ENCODE measurements around the gene UTS2.

Gene UTS2

DNA sequence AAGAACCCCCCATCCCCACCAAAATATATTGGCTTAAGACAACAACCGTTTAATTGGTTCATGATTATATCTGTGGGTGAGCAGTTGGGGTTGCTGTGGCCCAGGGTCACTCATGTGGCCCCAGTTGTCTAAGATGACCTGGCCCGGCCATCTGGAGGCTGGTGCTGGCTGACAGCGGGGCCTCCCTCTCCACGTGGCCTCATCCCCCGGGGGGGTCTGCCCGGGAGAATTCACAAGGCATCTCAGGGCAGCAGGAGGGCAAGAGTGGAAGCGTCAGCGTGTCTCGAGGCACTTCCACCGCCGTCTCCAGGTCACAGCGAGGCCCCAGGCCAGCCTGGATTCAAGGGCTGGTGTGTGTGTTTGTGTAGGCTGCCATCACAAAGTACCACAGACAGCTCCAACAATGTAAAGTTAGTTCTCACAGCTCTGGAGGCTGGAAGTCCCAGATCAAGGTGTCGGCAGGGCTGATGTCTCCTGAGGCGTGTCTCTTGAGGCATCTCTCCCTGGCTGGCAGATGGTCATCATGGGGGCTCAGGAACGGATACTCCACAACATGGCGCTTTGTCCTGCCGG lies 11.0 kb upstream of the UTS2 start:
- no peak for DNase-seq (ENCODE audit: low read depth)

DNA sequence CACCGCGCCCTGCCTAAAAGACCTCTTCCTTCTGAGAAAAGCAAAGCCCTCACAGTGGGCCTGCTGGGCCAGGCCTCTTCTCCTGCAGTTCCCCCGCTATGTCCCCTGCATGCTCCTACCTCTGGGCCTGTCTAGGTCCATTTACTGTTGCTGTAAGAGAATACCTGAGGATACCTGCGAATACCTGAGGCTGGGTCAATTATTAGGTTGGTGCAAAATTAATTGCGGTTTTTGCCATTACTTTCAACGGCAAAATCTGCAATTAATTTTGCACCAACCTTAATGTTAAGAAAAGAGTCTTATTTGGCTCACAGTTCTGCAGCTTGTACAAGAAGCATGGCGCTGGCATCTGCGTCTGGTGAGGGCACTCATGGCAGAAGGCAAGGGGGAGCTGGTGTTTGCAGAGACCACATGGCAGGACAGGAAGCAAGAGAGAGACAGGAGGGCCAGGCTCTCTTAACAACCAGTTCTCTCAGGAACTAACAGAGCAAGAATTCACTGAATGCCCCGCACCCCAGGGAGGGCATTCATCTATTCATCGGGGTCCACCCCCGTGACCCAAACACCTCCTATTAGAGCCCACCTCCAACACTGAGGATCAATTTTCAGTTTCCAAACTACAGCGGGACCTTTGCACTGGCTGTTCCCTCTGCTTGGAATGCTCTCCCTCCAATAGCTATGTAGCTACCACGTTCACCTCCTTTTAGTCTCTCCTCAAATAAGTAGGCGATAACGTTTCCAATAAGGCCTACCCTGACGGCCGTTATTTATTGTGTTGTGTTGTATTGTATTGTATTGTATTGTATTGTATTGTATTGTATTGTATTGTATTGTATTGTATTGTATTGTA lies 9.6 kb upstream of the UTS2 start:
- DNase-seq (ENCODE audit: low read depth), result no peak

DNA sequence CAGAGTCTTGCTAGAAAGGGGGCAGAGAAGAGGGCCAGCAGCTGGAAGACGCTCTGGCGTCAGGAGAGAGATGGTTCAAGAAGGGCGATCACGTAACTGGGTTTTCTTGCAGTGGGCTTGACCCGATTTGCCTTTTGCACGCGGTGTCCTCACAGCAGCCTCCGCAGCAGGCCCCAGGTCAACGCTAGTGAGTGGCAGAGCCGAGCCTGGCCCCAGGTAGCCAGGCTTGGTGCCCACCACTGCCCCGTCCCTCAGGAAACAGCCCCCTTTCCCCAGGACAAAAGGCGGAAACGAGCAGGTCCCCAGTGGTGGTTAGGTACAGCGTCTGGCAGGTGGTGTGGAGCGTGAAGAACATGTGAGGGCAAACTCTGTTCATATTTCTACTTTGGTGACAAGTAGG lies 8.6 kb upstream of the UTS2 start:
- no peak for DNase-seq (ENCODE audit: low read depth)

DNA sequence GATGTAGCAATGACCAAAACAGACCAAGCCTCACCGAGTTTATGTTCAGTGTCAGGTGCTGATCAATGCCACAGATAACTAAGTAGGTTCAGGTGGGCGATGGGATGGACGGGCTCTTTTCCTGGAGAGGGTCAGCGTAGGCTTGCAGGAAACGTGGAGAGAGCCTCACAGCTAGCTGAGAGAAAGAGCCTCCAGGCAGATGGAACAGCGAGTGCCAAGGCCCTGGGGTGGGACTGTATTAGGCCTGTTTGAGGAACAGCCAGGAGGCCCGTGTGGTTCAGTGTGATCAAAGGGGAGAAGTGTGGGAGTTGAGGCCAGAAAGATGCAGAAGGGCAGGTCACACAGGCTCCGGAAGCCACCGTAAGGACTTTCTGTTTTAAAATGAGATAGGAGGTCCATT lies 7.3 kb upstream of the UTS2 start:
- DNase-seq (ENCODE audit: low read depth), result no peak

DNA sequence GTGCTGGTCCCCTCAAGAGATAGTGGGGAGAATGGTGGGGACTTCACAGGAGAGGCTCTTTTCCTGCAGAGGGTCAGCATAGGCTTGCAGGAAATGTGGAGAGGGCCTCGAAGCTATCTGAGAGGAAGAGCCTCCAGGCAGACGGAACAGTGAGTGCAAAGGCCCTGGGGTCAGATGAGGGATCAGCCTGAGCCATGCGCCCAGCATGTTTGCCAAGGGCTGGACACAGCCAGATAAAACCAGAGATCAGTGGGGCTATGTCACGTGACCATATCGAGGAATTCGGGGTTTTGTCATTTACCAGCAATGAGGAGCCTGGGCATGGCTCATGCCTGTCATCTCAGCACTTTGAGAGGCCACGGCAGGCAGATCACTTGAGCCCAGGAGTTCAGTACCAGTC lies 6.5 kb upstream of the UTS2 start:
- DNase-seq (ENCODE audit: low read depth), result no peak

DNA sequence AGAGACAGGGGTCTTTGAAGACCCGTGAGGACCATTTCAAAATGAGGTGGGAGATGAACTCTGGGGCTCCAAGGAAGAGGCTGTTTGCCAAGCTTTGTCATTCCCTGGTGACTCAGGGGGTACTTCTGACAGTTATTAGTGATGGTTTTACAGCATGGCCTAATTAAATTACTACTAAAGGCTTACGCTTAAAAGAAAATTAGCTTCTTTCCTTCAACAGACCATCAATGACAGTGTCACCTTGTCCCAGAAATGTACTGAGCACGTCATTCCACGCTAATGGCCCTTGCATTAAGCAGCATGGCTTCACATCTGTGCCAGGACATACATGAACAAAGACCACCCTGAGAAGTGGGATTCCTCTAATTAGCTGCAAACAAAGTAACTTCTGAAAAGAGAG lies 5.1 kb upstream of the UTS2 start:
- DNase-seq (ENCODE audit: low read depth), result no peak

DNA sequence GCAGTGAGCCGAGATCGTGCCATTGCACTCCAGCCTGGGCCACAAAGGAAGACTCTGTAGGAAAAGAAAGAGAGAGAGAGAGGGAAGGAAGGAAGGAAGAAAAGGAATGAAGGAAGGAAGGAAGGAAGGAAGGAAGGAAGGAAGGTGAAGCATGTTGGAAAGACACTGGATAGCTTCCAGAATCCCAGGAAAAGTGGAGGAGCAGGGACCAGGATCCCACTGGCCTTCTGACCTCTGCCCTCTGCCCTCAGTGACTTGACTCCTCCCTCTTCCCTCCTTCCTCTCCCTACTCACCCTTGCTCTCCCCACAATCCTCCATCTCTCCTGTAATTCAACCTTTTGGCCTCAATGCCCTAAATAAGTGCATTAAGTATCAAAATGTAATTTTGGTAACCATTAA lies 4.1 kb upstream of the UTS2 start:
- DNase-seq (ENCODE audit: low read depth), result no peak

DNA sequence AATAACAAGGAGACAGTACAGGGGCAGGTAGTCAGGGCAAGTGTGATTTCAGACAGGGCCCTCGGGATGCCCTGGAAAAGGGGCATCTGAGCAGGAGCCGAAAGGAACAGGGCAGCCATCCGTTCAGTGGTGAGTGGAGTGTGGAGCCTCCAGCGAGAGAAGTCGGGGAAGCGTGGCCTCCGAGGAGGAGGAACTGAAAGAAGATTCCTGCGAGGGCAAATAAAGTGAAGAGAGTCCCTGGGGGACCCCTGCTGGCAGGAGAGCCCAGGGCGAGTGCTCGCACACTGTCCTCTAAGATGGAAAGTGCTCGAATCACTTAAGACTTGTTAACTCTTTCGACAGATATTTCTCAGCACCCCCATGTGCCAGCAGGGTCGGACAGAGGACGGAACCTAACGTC lies 3.5 kb upstream of the UTS2 start:
- no peak for DNase-seq (ENCODE audit: low read depth)

DNA sequence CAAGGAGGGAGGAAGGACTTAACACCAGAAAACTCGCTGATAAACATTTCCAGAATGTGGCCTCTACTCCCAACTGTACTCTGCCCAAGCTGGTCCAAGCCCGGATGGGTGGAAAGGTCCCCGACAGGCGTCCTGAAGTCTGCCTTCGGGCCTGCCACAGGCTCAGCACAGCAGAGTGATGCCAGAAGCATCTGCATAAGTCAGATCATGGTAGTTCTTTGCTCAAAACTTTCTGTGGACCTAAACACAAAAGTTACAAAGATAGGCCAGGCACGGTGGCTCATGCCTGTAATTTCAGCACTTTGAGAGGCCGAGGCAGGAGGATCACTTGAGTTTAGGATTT lies 790 bp upstream of the UTS2 start:
- no peak for DNase-seq (ENCODE audit: low read depth)

DNA sequence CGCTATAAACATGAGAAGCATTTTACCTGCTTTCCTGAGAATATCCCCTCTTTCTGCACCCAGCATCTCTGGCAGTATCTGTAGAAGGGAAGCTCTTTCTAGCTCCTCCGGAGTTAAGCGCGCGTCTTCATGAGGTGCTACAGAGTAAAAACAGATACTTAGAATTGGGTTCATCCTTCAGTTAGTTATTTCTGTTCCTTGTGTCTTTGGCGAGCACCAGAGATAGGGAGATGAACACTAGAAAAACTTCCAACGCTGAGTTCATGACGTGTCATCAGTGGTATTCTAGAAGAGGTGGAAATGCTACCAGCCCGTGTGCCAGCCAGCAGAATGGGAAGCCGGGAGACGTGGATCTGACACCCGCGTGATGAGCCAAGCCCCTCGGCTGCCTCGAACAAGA lies 2.1 kb downstream of the UTS2 start:
- DNase-seq (ENCODE audit: low read depth), result no peak

DNA sequence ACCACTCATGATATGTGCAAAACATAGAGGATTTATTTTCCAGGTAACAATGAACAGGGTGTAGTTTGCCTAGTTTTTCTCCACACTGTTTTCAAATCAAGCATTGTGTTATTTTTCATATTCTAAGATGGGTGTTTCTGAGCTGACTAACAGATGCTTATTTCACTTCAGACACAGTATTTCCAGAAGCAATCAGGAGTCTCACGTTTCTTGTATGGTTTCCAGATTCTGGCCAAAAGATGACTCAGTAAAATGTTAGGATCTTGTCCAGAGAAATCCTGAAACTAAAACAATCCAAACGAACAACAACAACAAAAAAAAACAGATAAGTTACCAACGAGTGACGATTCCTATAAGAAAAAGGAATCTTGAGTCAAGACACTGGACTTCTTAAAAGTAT lies 5.3 kb downstream of the UTS2 start:
- DNase-seq (ENCODE audit: low read depth), result no peak

DNA sequence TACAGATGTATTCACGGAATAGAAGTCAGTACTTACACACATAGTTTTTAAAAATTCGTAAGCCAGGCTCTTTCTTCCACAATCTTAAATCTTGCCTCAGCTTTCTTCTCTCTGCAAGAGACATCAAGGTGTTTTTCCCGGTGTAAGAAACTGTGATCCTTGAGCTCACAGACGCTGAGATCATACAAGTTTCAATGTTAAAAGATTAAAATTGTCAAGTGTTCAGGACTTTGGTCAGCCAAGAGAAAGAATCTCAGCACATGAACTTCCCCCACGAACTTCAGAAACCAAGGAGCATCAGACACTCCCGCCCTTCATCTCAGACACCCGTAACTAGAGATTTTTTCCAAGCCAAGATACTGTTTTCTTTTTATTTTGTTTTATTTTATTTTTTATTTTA lies 6.2 kb downstream of the UTS2 start:
- no peak for DNase-seq (ENCODE audit: low read depth)

DNA sequence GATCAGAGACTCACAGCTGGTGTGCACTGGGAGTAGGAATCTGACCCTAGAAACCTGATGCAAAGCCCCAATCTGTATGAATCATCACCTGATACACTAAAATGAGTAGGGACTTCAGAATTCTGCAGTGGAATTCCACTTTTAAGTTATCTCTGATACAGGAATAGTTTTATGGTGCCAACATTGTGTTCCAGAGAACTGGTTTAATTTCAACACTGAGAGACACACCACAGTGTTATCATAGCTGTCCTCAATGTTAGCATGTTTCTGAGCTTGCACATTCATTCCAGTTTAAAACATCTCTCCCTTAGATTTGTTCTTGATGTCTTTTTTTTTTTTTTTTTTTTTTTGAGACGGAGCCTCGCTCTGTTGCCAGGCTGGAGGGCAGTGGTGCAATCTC lies 7.1 kb downstream of the UTS2 start:
- DNase-seq (ENCODE audit: low read depth), result no peak

DNA sequence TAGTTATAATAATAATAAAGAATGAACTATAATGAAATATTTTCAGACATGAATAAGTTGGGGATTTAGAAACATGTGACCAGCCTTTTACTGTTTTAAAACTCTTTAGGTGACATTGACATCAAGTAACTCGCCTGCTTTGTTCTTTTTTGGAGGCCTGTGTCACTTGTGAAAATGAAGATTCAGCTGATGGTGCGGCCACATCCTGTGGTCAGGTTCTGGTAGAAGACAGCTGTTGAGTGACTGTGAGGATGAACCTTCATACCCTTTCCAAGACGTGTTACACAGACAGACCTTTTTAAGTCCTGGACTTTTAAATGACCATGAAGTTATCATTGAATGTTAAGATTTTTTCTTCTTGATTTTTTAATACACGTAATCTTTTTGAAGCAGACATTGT lies 10.3 kb downstream of the UTS2 start:
- no peak for DNase-seq (ENCODE audit: low read depth)

DNA sequence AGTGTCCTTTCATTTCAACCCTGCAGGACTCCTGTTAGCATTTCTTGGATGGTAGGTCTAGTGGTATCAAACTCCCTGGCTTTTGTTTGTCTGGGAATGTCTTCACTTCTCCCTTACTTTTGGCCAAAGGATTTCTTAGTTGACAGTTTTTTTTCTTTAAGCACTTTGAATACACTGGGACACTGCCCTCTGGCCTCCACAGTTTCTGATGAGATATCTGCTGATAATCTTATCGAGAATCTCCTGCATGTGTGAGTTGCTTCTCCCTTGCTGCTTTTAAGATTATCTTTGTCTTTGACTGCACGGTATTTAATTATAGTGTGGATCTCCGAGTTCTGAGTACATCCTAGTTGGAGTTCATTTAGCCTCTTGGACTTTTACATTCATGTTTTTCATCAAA lies 13.3 kb downstream of the UTS2 start:
- no peak for DNase-seq (ENCODE audit: low read depth)

DNA sequence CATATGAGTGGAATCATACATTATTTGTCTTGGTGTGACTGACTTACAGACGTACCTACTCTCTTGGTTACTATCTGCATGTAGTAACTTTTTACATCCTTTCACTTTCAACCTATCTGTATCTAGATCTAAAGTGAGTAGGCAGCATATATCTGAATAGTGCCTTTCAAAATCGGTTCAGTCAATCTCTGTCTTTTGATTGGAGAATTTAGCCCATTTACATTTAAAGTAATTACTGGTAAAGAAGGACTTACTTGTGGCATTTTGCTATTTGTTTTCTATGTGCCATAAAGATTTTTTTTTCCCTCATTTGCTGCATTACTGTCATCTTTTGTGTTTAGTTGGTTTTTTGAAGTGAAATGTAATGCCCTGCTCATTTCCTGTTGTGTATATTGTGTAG lies 14.2 kb downstream of the UTS2 start:
- no peak for DNase-seq (ENCODE audit: low read depth)

DNA sequence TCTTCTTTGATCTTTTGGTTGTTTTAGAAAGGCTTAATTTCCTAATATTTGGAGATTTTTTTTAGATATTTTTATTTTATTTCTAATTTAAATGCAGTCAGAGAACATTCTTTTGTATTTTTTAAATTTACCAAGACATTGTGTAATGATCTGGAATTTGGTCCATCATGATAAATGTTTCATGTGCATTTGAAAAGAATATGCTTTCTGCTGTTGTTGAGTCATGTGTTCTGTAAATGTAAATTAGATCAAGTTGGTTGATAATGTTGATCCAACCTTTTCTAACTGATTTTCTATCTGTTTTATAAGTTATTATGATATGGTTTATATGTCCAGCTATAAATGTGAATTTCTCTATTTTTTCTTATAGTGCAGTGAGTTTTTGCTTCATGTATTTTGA lies 19.8 kb downstream of the UTS2 start:
- DNase-seq (ENCODE audit: low read depth), result no peak

DNA sequence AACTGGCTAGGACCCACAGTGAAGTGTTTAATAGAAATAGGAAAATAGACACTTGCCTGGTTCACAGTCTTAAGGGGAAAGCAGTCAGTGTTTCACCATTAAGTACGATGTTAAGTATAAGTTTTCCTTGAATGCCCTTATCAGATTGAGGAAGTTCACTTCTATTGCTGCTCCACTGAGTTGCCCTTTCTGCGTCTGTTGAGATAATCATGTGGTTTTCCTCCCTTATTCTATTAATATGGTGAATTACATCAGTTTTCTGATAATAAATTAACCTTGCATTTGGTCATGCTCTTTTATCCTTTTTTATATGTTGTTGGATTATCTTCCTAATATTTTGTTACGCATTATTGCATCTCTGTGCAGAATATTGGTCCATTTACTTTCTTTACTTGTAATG lies 21.4 kb downstream of the UTS2 start:
- DNase-seq (ENCODE audit: low read depth), result no peak

DNA sequence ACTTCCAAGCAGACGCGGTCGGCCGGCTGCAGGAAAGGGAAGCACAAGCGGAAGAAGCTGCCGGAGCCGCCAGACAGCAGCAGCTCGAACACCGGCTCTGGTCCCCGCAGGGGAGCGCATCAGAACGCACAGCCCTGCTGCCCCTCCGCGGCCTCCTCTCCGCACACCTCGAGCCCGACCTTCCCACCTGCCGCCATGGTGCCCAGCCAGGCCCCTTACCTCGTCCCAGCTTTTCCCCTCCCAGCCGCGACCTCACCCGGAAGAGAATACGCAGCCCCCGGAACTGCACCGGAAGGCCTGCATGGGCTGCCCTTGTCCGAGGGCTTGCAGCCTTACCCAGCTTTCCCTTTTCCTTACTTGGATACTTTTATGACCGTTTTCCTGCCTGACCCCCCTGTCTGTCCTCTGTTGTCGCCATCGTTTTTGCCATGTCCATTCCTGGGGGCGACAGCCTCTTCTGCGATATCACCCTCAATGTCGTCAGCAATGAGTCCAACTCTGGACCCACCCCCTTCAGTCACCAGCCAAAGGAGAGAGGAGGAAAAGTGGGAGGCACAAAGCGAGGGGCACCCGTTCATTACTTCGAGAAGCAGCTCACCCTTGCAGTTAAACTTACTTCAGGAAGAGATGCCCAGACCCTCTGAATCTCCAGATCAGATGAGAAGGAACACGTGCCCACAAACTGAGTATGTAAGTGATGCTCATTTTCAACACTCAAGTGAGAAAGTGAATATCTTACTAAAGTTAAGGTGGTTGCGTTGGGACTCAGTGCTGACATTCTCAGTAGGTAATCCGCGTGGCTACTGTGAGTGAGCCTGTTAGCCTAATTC lies 25.5 kb downstream of the UTS2 start:
- peak; percentile 14 for DNase-seq (ENCODE audit: low read depth)

DNA sequence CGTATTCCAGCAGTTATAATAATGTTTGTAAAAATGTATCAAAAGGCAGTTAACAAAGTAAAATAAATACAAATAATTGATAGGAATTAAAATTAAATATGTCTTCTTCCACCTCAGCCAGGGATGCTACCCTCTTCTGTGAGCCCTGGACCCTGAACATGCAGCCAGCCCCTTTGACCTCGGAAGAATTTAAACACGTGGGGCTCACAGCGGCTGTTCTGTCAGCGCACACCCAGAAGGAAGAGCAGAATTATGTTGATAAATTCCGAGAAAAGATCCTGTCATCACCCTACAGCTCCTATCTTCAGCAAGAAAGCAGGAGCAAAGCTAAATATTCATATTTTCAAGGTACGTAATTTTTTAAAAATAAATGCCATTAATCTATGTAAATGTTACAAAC lies 26.5 kb downstream of the UTS2 start:
- no peak for DNase-seq (ENCODE audit: low read depth)

DNA sequence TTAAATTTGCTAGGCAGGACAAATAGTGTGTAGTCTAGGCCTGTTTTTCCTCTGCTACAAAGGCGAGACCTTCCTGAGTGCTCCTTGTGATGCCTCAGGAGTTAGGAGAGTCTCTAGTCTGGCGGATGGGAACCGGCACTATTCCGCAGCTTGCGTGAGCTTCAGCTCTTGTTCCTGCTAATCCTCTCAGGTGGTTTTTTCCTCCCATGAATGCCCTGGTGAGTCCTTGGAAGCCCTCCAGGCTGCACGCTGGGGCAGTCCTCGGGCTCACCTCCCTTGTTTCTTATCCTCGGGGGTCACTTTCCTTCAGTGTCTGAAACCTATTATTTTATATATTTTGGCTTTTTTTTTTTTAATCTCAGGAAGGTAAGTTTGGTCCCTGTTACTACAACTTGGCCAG lies 28.2 kb downstream of the UTS2 start:
- no peak for DNase-seq (ENCODE audit: low read depth)

DNA sequence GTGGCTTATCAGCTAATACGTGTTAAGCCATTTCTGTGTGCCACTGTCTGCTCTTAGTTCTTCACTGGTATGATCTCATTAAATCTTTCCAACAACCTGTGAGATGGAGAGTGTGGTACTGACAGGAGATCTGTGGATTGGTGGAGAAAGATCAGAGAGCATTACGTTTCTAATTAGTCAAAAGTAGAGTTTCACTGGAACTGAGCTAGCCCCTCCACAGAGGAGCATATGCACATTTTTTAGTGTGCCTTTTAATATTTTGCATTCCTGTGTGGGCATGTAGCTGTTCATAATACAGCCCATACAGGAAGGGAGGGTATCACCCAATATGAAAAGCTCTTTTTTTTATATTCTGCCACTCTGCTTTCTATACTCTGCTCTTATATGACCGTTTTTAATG lies 31.6 kb downstream of the UTS2 start:
- DNase-seq (ENCODE audit: low read depth), result no peak

DNA sequence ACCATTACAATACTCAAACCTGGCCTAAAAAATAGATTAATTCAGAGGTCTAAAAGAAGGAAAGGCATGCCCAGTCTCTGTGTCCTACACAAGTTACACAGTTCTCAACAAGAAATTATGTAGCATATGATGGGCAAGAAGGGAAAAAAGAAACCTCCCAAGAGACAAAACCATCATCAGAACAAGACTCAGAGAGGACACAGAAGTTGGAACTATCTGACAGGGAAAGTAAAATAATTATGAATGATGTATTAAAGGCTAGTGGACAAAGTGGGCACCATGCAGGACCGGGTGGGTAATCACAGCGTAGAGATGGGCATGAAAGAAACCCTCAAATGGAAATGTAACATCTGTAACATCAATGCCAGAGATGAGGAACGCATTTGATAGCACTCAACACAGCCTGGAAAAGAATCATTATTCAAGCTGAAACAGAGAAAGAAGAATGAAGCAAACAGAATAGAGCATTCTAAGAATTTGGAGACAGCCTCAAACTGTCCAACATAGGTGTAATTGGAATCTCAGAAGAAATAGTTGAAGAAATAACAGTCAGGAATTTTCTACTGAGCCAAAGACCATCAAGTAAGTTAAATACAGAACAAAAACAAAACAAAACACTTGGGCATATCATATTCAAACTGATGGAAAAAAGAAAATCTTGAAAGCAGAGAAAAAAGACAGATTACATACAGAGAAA lies 39.0 kb downstream of the UTS2 start:
- DNase-seq (ENCODE audit: low read depth), result no peak
